Fibroblast of lung (primary cell): Measurements from ENCODE around the gene RGS7. TPM values are rescaled to one million over a fixed set of nuclear protein-coding genes. Genes with fewer than 3 reads are reported as not detected.
A peak's percentile ranks its signal among the peaks of the same experiment; 100 is the strongest.
"Not testable (repeated sequence)": the region's sequence is repeated elsewhere in the genome, so short reads cannot be mapped to it uniquely, and the experiment has no call there.

Source experiments
- DNase-seq, 2 donors: peaks; one replicate each; pipeline versions ENCODE4 v3.0.0 to v3.0.0-alpha.2; 2010; ENCODE audit warnings: low read depth in 2 of 2
- H2AFZ ChIP-seq: 2 replicates; pipeline ENCODE4 v1.5.1; 2012; ENCODE audit warnings: low read length, control low read depth, inconsistent platforms
- H3K27ac ChIP-seq: 2 replicates; pipeline ENCODE4 v1.5.1; 2011; ENCODE audit warnings: low read length, control low read depth; ENCODE audit not compliant: insufficient read depth
- H3K27me3 ChIP-seq: 2 replicates; pipeline ENCODE4 v1.5.1; 2011; ENCODE audit warnings: mild to moderate bottlenecking, low read length; ENCODE audit not compliant: control insufficient read depth, insufficient read depth
- H3K36me3 ChIP-seq: 2 replicates; pipeline ENCODE4 v1.5.1; 2011; ENCODE audit warnings: low read length; ENCODE audit not compliant: control insufficient read depth, insufficient read depth
- H3K4me1 ChIP-seq: 2 replicates; pipeline ENCODE4 v1.5.1; 2011; ENCODE audit warnings: low read length; ENCODE audit not compliant: control insufficient read depth, insufficient read depth; ENCODE audit errors: extremely low read depth
- H3K4me2 ChIP-seq: 2 replicates; pipeline ENCODE4 v1.5.1; 2011; ENCODE audit warnings: low read length, control low read depth; ENCODE audit not compliant: insufficient read depth; ENCODE audit errors: extremely low read depth
- H3K4me3 ChIP-seq, 4 experiments: fragments of 200-600 bp in 1 of 4; sonication (generic) in 1 of 4; replicated peaks in 1 of 4; 2 replicates each; pipeline ENCODE4 v1.5.1; 2011 to 2016; ENCODE audit warnings: low read length in 4 of 4, low read depth in 3 of 4, mild to moderate bottlenecking in 3 of 4, control low read depth in 2 of 4, inconsistent platforms in 1 of 4, mixed read lengths in 1 of 4; ENCODE audit not compliant: insufficient read depth in 1 of 4; ENCODE audit errors: control extremely low read depth in 1 of 4
- H3K79me2 ChIP-seq: 2 replicates; pipeline ENCODE4 v1.5.1; 2012; ENCODE audit warnings: mild to moderate bottlenecking, low read length, inconsistent platforms; ENCODE audit not compliant: control insufficient read depth, insufficient read depth
- H3K9ac ChIP-seq: 2 replicates; pipeline ENCODE4 v1.5.1; 2011; ENCODE audit warnings: mild to moderate bottlenecking, low read length, control low read depth; ENCODE audit not compliant: insufficient read depth
- H3K9me3 ChIP-seq: 2 replicates; pipeline ENCODE4 v1.5.1; 2012; ENCODE audit warnings: low read depth, low read length; ENCODE audit not compliant: control insufficient read depth, insufficient read depth
- H4K20me1 ChIP-seq: 2 replicates; pipeline ENCODE4 v1.5.1; 2011; ENCODE audit warnings: low read length; ENCODE audit not compliant: control insufficient read depth, insufficient read depth; ENCODE audit errors: extremely low read depth
- CTCF ChIP-seq, 2 donors: IDR thresholded peaks in 1 of 2; conservative IDR thresholded peaks in 1 of 2; 1 replicate in 1 of 2; 2 replicates in 1 of 2; pipeline ENCODE4 v1.5.1; 2011 to 2012; ENCODE audit warnings: low read length in 2 of 2, control low read depth in 1 of 2, inconsistent platforms in 1 of 2, low read depth in 1 of 2, mild to moderate bottlenecking in 1 of 2
- EZH2 ChIP-seq: IDR thresholded peaks from 2 replicates; pipeline ENCODE4 v1.5.1; 2012; ENCODE audit warnings: low read length, control low read depth, mild to moderate bottlenecking; ENCODE audit errors: missing control alignments
- polyA plus RNA-seq, 2 donors: library from polyadenylated mRNA; depleted of rRNA in 1 of 2; stranded (reverse) in 1 of 2; unstranded in 1 of 2; fragments of >200 nt; gene quantifications; 2 replicates each; pipeline ENCODE4 v1.2.1, GENCODE V29; 2011 to 2012; ENCODE audit warnings: missing spikeins in 1 of 2
- total RNA-seq: library from RNA; depleted of rRNA; stranded (reverse); fragments of >200 nt; gene quantifications from 2 replicates; pipeline ENCODE4 v1.2.1, GENCODE V29; 2014

Gene RGS7
- total and polyA plus RNA-seq, 2 donors (not counting 1 experiment from before 2014, with no cell fraction given): 3.6 to 4.2 TPM

- Histone ChIP-seq H3K9me3 (no peaks in the 10 kb centered on the region), H3K79me2 (no peaks in the 10 kb centered on the region), H4K20me1 (no peaks in the 10 kb centered on the region), H3K4me2 (no peak overlapping the region), H3K36me3 (no peaks in the 10 kb centered on the region), H3K9ac (no peak overlapping the region), H3K4me1 (no peaks in the 10 kb centered on the region), H2AFZ (no peak overlapping the region), H3K27ac (no peak overlapping the region), H3K27me3 (no peaks in the 10 kb centered on the region), H3K4me3 (no peak overlapping the region)
- DNase-seq: peak; percentile 3
- TF ChIP-seq EZH2 (no peak), CTCF (conservative IDR thresholded peaks at IDR 0.05 in 1 of 2, IDR thresholded peaks at IDR 0.05 in 1 of 2; ENCODE audit: low read depth in 1 of 2, low read length in 2 of 2) (peak; percentile 57)
Observed at GRCh38 chr1:240888039-240888786, 468.8 kb downstream of the RGS7 start.

- no peaks in the 10 kb centered on the region for H3K79me2 ChIP-seq
- H3K9me3 ChIP-seq: no peaks in the 10 kb centered on the region
- no peak overlapping the region for H3K4me3 ChIP-seq
Observed at GRCh38 chr1:240883490-240883889, 473.5 kb downstream of the RGS7 start.

GRCh38 chr1:240882656-240883308, 474.2 kb downstream of the RGS7 start:
- H3K4me2 ChIP-seq, H3K79me2 ChIP-seq, H3K36me3 ChIP-seq, H3K9ac ChIP-seq, DNase-seq, H2AFZ ChIP-seq, H3K27me3 ChIP-seq, H3K4me1 ChIP-seq, H3K4me3 ChIP-seq, H3K9me3 ChIP-seq, H3K27ac ChIP-seq, H4K20me1 ChIP-seq: not testable (repeated sequence)

More at GRCh38 chr1:240883490-240883889, 473.5 kb downstream of the RGS7 start:
- Histone ChIP-seq H4K20me1 (no peaks in the 10 kb centered on the region), H3K9ac (no peak overlapping the region), H2AFZ (no peak overlapping the region), H3K27ac (no peak overlapping the region), H3K4me2 (no peak overlapping the region), H3K4me1 (no peaks in the 10 kb centered on the region), H3K27me3 (no peaks in the 10 kb centered on the region), H3K36me3 (no peaks in the 10 kb centered on the region)
- TF ChIP-seq EZH2: no peak
- TF ChIP-seq CTCF (conservative IDR thresholded peaks at IDR 0.05 in 1 of 2, IDR thresholded peaks at IDR 0.05 in 1 of 2; ENCODE audit: low read depth in 1 of 2, low read length in 2 of 2): no peak
- DNase-seq: no peak
